GM23338 (cell line): Measurements from ENCODE around the gene ZBTB20. TPM values are rescaled to one million over a fixed set of nuclear protein-coding genes. Genes with fewer than 3 reads are reported as not detected.

Experiments
- ATAC-seq: fragments of 200-7000 bp; cut with Tn5 transposase; 3 replicates; pipeline ENCODE4 v1.9.1; 2020
- DNase-seq: peaks from one replicate; pipeline ENCODE4 v3.0.0-alpha.2; 2015; ENCODE audit warnings: low spot score
- H2AFZ ChIP-seq: fragments of 200-600 bp; sonication (generic); 2 replicates; pipeline ENCODE4 v1.8.0; 2016; ENCODE audit warnings: antibody characterized with exemption, mild to moderate bottlenecking, moderate library complexity
- H3F3A ChIP-seq: fragments of 200-600 bp; sonication (generic); replicated peaks from 2 replicates; pipeline ENCODE4 v1.8.0; 2017; ENCODE audit warnings: antibody characterized with exemption, mixed run types, low read depth
- H3K27ac ChIP-seq: fragments of 200-600 bp; sonication (generic); 2 replicates; pipeline ENCODE4 v1.6.1; 2016; ENCODE audit warnings: low read depth
- H3K27me3 ChIP-seq: fragments of 200-600 bp; sonication (generic); 2 replicates; pipeline ENCODE4 v1.8.0; 2016; ENCODE audit warnings: mild to moderate bottlenecking, mixed run types, moderate library complexity; ENCODE audit not compliant: insufficient read depth
- H3K36me3 ChIP-seq: fragments of 200-600 bp; sonication (generic); 2 replicates; pipeline ENCODE4 v1.8.0; 2016; ENCODE audit warnings: mild to moderate bottlenecking; ENCODE audit not compliant: insufficient read depth
- H3K4me1 ChIP-seq: fragments of 200-600 bp; sonication (generic); 2 replicates; pipeline ENCODE4 v1.8.0; 2016; ENCODE audit warnings: mild to moderate bottlenecking, moderate library complexity; ENCODE audit not compliant: insufficient read depth
- H3K4me2 ChIP-seq: fragments of 200-600 bp; sonication (generic); 2 replicates; pipeline ENCODE4 v1.7.1; 2017; ENCODE audit warnings: mixed run types
- H3K4me3 ChIP-seq: fragments of 200-600 bp; sonication (generic); 2 replicates; pipeline ENCODE4 v1.6.1; 2016; ENCODE audit warnings: mixed run types
- H3K79me2 ChIP-seq: fragments of 200-600 bp; sonication (generic); replicated peaks from 2 replicates; pipeline ENCODE4 v1.8.0; 2017; ENCODE audit warnings: mild to moderate bottlenecking; ENCODE audit not compliant: insufficient read depth
- H3K9me2 ChIP-seq: fragments of 200-600 bp; sonication (generic); 2 replicates; pipeline ENCODE4 v1.8.0; 2017; ENCODE audit not compliant: insufficient read depth
- H4K20me1 ChIP-seq: fragments of 200-600 bp; sonication (generic); replicated peaks from 2 replicates; pipeline ENCODE4 v1.8.0; 2017; ENCODE audit warnings: mild to moderate bottlenecking; ENCODE audit not compliant: insufficient read depth
- H3K27ac Mint-ChIP-seq: 2 replicates; pipeline ENCODE4 v1.8.0; 2020; ENCODE audit warnings: inconsistent platforms, mild to moderate bottlenecking, moderate library complexity, mixed read lengths
- H3K27me3 Mint-ChIP-seq: 3 replicates; pipeline ENCODE4 v1.8.0; 2022; ENCODE audit warnings: low read depth, mild to moderate bottlenecking, moderate library complexity, mixed read lengths, inconsistent platforms; ENCODE audit not compliant: insufficient read depth, poor library complexity
- H3K36me3 Mint-ChIP-seq: 3 replicates; pipeline ENCODE4 v1.8.0; 2021; ENCODE audit warnings: low read depth, mild to moderate bottlenecking, inconsistent platforms, moderate library complexity, mixed read lengths
- H3K4me1 Mint-ChIP-seq: 3 replicates; pipeline ENCODE4 v1.8.0; 2020; ENCODE audit warnings: mild to moderate bottlenecking, inconsistent platforms, mixed read lengths
- H3K4me3 Mint-ChIP-seq: 3 replicates; pipeline ENCODE4 v1.8.0; 2021; ENCODE audit warnings: moderate library complexity, mild to moderate bottlenecking, inconsistent platforms, mixed read lengths
- H3K9me3 Mint-ChIP-seq: 3 replicates; pipeline ENCODE4 v1.8.0; 2020; ENCODE audit warnings: moderate library complexity, mild to moderate bottlenecking, inconsistent platforms, mixed read lengths
- ETS1 ChIP-seq: IDR thresholded peaks from 2 replicates; pipeline ENCODE4 v1.6.1; 2016; ENCODE audit warnings: antibody characterized with exemption
- EZH2 ChIP-seq: fragments of 200-600 bp; sonication (generic); IDR thresholded peaks from one replicate; pipeline ENCODE4 v1.8.0; 2017; ENCODE audit warnings: antibody characterized with exemption, mild to moderate bottlenecking, low read depth; ENCODE audit not compliant: unreplicated experiment
- EZH2phosphoT487 ChIP-seq: fragments of 200-600 bp; sonication (generic); IDR thresholded peaks from one replicate; pipeline ENCODE4 v1.8.1; 2018; ENCODE audit warnings: antibody characterized with exemption; ENCODE audit not compliant: unreplicated experiment
- JUNB ChIP-seq: IDR thresholded peaks from one replicate; pipeline ENCODE4 v1.6.1; 2016; ENCODE audit warnings: antibody characterized with exemption; ENCODE audit not compliant: unreplicated experiment
- NANOG ChIP-seq: IDR thresholded peaks from 2 replicates; pipeline ENCODE4 v1.6.1; 2016; ENCODE audit warnings: antibody characterized with exemption, borderline replicate concordance
- ZNF114 ChIP-seq: fragments of 250-450 bp; sonication (Bioruptor Pico); IDR thresholded peaks from 2 replicates; pipeline ENCODE4 v1.5.0; 2020; ENCODE audit warnings: mild to moderate bottlenecking, moderate library complexity
- ZNF462 ChIP-seq: fragments of 250-450 bp; sonication (Bioruptor Pico); IDR thresholded peaks from 2 replicates; pipeline ENCODE4 v1.5.0; 2020; ENCODE audit warnings: mild to moderate bottlenecking, moderate library complexity
- polyA plus RNA-seq: library from polyadenylated mRNA; unstranded; fragments of >200 nt; fragmentation: Nextera tagmentation; extraction: Ambion mirVana; gene quantifications from 2 replicates; pipeline ENCODE4 v1.2.1, GENCODE V29; 2016
- total RNA-seq: library from RNA; depleted of rRNA; stranded (reverse); fragments of >200 nt; shearing (Covaris generic); gene quantifications from 2 replicates; pipeline ENCODE4 v1.2.3, GENCODE V29; 2014

ZBTB20 gene
- total and polyA plus RNA-seq, 2 experiments from 2014 or later, result 2.0 to 3.3 TPM

- Histone ChIP-seq H3K27ac (no peak overlapping the region), H4K20me1 (no peaks in the 10 kb centered on the region), H3K4me2 (no peak overlapping the region), H3K4me1 (no peaks in the 10 kb centered on the region), H2AFZ (no peak overlapping the region), H3K9me2 (no peaks in the 10 kb centered on the region), H3K4me3 (no peak overlapping the region), H3F3A (no peaks in the 10 kb centered on the region), H3K79me2 (no peaks in the 10 kb centered on the region), H3K36me3 (no peaks in the 10 kb centered on the region), H3K27me3 (no peaks in the 10 kb centered on the region)
- ATAC-seq (no peak), DNase-seq (no peak)
- TF ChIP-seq JUNB, result no peak
- TF ChIP-seq EZH2, result no peak
- no peaks in the 10 kb centered on the region for H3K4me1 Mint-ChIP-seq
- H3K27me3 Mint-ChIP-seq, result no peaks in the 10 kb centered on the region
- H3K9me3 Mint-ChIP-seq, result no peaks in the 10 kb centered on the region
- H3K36me3 Mint-ChIP-seq, result no peaks in the 10 kb centered on the region
- no peak overlapping the region for H3K27ac Mint-ChIP-seq
- no peak overlapping the region for H3K4me3 Mint-ChIP-seq
These were observed 172.7 kb downstream of the ZBTB20 start for GRCh38 chr3:114974387-114974786.

GRCh38 chr3:114973536-114973935, 173.6 kb downstream of the ZBTB20 start:
- no peak overlapping the region for H3K4me2 ChIP-seq
- H3K27ac ChIP-seq, result no peak overlapping the region
- H3K27me3 Mint-ChIP-seq, result no peaks in the 10 kb centered on the region
- no peaks in the 10 kb centered on the region for H3F3A ChIP-seq
- no peak for ATAC-seq
- no peak overlapping the region for H3K4me3 Mint-ChIP-seq
- no peaks in the 10 kb centered on the region for H3K9me3 Mint-ChIP-seq
- no peak overlapping the region for H2AFZ ChIP-seq
- H3K4me1 ChIP-seq, result no peaks in the 10 kb centered on the region
- H3K79me2 ChIP-seq, result no peaks in the 10 kb centered on the region
- H3K27ac Mint-ChIP-seq, result 0 out of 2 replicates have a peak overlapping the region, but pooled peaks have one; percentile 15
- no peak overlapping the region for H3K4me3 ChIP-seq
- H3K27me3 ChIP-seq, result no peaks in the 10 kb centered on the region
- no peaks in the 10 kb centered on the region for H3K36me3 ChIP-seq
- DNase-seq, result no peak
- no peaks in the 10 kb centered on the region for H4K20me1 ChIP-seq
- TF ChIP-seq EZH2, result no peak
- no peak for TF ChIP-seq JUNB
- no peaks in the 10 kb centered on the region for H3K36me3 Mint-ChIP-seq
- H3K4me1 Mint-ChIP-seq, result no peaks in the 10 kb centered on the region
- H3K9me2 ChIP-seq, result no peaks in the 10 kb centered on the region

GRCh38 chr3:114967168-114967567, 179.9 kb downstream of the ZBTB20 start:
- H3K9me2 ChIP-seq, result no peaks in the 10 kb centered on the region
- H3K79me2 ChIP-seq, result no peaks in the 10 kb centered on the region
- ATAC-seq, result no peak
- no peak overlapping the region for H3K4me3 ChIP-seq
- H3K9me3 Mint-ChIP-seq, result no peaks in the 10 kb centered on the region
- H3K4me3 Mint-ChIP-seq, result no peak overlapping the region
- no peak overlapping the region for H2AFZ ChIP-seq
- no peaks in the 10 kb centered on the region for H3K36me3 Mint-ChIP-seq
- H3K27ac ChIP-seq, result no peak overlapping the region
- no peaks in the 10 kb centered on the region for H3K27me3 ChIP-seq
- no peaks in the 10 kb centered on the region for H3K4me1 Mint-ChIP-seq
- H3K27me3 Mint-ChIP-seq, result no peaks in the 10 kb centered on the region
- H4K20me1 ChIP-seq, result no peaks in the 10 kb centered on the region
- no peaks in the 10 kb centered on the region for H3K36me3 ChIP-seq
- H3K27ac Mint-ChIP-seq, result no peak overlapping the region
- no peak overlapping the region for H3K4me2 ChIP-seq
- H3K4me1 ChIP-seq, result no peaks in the 10 kb centered on the region
- no peaks in the 10 kb centered on the region for H3F3A ChIP-seq
- DNase-seq, result no peak
- TF ChIP-seq ETS1 (no peak), EZH2phosphoT487 (no peak), ZNF114 (CRISPR knock-in tag) (no peak), ZNF462 (CRISPR knock-in tag) (no peak), NANOG (no peak)
